SH-SY5Y (cell line): ENCODE results near the gene SIGLEC12.

Experiments
- GATA2 ChIP-seq: IDR thresholded peaks from 2 replicates; pipeline ENCODE4 v1.6.1; 2011; ENCODE audit warnings: mild to moderate bottlenecking, low read depth, low read length
- GATA3 ChIP-seq: IDR thresholded peaks from 2 replicates; pipeline ENCODE4 v1.6.1; 2011; ENCODE audit warnings: low read depth, mild to moderate bottlenecking, low read length, moderate library complexity

DNA sequence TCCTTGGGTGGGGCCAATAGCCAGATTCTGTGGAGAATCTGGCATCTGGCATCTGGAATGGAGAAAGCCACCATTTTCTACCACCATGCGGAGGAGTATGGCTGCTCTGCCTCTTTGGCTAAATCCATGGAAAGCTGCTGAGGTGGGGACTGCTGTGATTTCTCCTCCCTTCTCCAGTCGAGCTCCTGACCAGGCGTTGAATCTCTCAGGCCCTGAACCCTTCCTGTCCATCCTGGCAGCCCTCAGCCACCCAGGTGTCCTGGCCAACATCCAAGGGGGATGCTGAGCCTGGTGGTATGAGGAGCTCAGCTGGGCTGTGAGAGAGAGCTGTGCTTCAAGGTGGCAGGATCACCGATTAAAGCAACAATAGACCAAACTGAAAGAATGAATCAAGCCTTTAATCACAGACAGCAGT, 47.3 kb upstream of the SIGLEC12 start:
- no peak for TF ChIP-seq GATA2
- no peak for TF ChIP-seq GATA3
